A673 (cell line): ENCODE data around the gene ST6GALNAC6. TPM values are rescaled to one million over a fixed set of nuclear protein-coding genes. Genes with fewer than 3 reads are reported as not detected.

Experiments
- BruUV-seq: library from RNA; stranded (reverse); fragments of 400-500 nt; replicated peaks from 2 replicates; lab custom pipeline; 2021; lab: Mats Ljungman, UMichigan
- CTCF ChIA-PET: fragments of 300-600 bp; sonication (Branson Sonifier 250); formaldehyde crosslinking; loops from one replicate; lab custom pipeline; 2022; ENCODE audit warnings: antibody characterized with exemption; lab: Charles Lee
- POLR2A ChIA-PET: fragments of 300-600 bp; sonication (Branson Sonifier 250); formaldehyde crosslinking; loops from one replicate; lab custom pipeline; 2022; ENCODE audit warnings: antibody characterized with exemption; ENCODE audit not compliant: low non-redundant PET; lab: Charles Lee
- DNase-seq: peaks from one replicate; pipeline ENCODE4 v3.0.0-alpha.2; 2015; ENCODE audit warnings: low spot score
- H3K27ac ChIP-seq: fragments of 200-600 bp; sonication (generic); 2 replicates; pipeline ENCODE4 v1.5.1; 2016; ENCODE audit warnings: mixed run types, low read depth, mild to moderate bottlenecking, mixed read lengths, antibody characterized with exemption, low read length; ENCODE audit not compliant: poor library complexity, severe bottlenecking
- H3K27me3 ChIP-seq: fragments of 200-600 bp; sonication (generic); replicated peaks from 2 replicates; pipeline ENCODE4 v1.6.1; 2017; ENCODE audit warnings: mixed run types, low read depth, mild to moderate bottlenecking, mixed read lengths, antibody characterized with exemption, low read length; ENCODE audit not compliant: insufficient read depth, poor library complexity
- H3K36me3 ChIP-seq: fragments of 200-600 bp; sonication (generic); 2 replicates; pipeline ENCODE4 v1.6.1; 2016; ENCODE audit warnings: mixed run types, mild to moderate bottlenecking, mixed read lengths, antibody characterized with exemption, low read length; ENCODE audit not compliant: insufficient read depth, poor library complexity, severe bottlenecking
- H3K4me1 ChIP-seq: fragments of 200-600 bp; sonication (generic); 2 replicates; pipeline ENCODE4 v1.6.1; 2017; ENCODE audit warnings: mixed run types, mild to moderate bottlenecking, mixed read lengths, antibody characterized with exemption, low read length; ENCODE audit not compliant: insufficient read depth, poor library complexity, severe bottlenecking
- H3K4me3 ChIP-seq: fragments of 200-600 bp; sonication (generic); 2 replicates; pipeline ENCODE4 v1.5.1; 2016; ENCODE audit warnings: low read depth, mixed run types, mild to moderate bottlenecking, mixed read lengths, low read length; ENCODE audit not compliant: poor library complexity, severe bottlenecking
- H3K9me3 ChIP-seq: fragments of 200-600 bp; sonication (generic); 2 replicates; pipeline ENCODE4 v1.6.1; 2016; ENCODE audit warnings: mixed run types, low read depth, mild to moderate bottlenecking, mixed read lengths, antibody characterized with exemption, low read length; ENCODE audit not compliant: poor library complexity, severe bottlenecking
- EZH2 ChIP-seq: fragments of 200-600 bp; sonication (generic); IDR thresholded peaks from 2 replicates; pipeline ENCODE4 v1.6.1; 2017; ENCODE audit warnings: borderline replicate concordance, low read depth, mild to moderate bottlenecking, mixed read lengths, antibody characterized with exemption, low read length; ENCODE audit not compliant: poor library complexity, severe bottlenecking
- intact Hi-C: fragments of 100-400 bp; cut with micrococcal nuclease; formaldehyde crosslinking; loops from one replicate; pipeline ENCODE4 v1.10.0; 2022; ENCODE audit not compliant: unreplicated experiment
- total RNA-seq: library from RNA; stranded (reverse); gene quantifications from 2 replicates; pipeline ENCODE4 v1.2.3, GENCODE V29; 2021
- TF ChIP-seq, protein P1 (sequence below): fragments of 300-800, 200-600 bp; sonication (generic); conservative IDR thresholded peaks from 2 replicates; pipeline ENCODE4 v1.5.1; 2017; ENCODE audit warnings: low read depth, mild to moderate bottlenecking, antibody characterized with exemption, low read length, moderate library complexity, mixed read lengths

The ST6GALNAC6 gene
- total RNA-seq, 1 experiment from 2014 or later: 34.7 TPM

DNA sequence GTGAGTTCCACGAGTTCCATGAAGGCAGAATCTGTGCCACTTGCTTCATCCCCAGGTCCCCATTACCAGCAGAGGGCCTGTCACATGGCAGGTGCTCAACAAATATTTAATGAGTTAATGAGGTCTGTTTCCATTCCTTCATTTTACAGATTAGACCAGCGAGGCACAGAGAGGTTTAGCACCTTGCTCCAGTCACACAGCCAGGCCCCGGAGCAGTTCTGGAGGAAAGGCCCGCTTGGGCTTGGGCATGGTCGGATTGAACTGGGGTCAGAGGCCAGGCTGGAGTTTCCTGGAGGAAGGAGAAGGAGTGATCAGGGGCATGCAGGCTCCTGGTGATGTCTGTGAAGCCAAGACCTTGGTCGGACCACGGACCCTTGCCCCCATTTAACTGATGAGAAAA lies 21.4 kb upstream of the ST6GALNAC6 start:
- CTCF ChIA-PET: interaction anchor here (0.6 to 1.1 kb wide), 4 partner anchors 9 to 1206 kb away, joined by 3 to 7 read pairs (median 4); partner anchors contain the start of gene TOR2A
- H3K36me3 ChIP-seq: no peaks in the 10 kb centered on the region
- intact Hi-C loops: loop anchor here (1.0 to 5.0 kb wide), 6 partner anchors 134 to 983 kb away; partner anchors contain the start of genes CDK9 and TOR2A
- BruUV-seq: no TSS peak
- peaks cover 22% of the 10 kb centered on the region for H3K4me1 ChIP-seq
- TF ChIP-seq, protein P1, sequence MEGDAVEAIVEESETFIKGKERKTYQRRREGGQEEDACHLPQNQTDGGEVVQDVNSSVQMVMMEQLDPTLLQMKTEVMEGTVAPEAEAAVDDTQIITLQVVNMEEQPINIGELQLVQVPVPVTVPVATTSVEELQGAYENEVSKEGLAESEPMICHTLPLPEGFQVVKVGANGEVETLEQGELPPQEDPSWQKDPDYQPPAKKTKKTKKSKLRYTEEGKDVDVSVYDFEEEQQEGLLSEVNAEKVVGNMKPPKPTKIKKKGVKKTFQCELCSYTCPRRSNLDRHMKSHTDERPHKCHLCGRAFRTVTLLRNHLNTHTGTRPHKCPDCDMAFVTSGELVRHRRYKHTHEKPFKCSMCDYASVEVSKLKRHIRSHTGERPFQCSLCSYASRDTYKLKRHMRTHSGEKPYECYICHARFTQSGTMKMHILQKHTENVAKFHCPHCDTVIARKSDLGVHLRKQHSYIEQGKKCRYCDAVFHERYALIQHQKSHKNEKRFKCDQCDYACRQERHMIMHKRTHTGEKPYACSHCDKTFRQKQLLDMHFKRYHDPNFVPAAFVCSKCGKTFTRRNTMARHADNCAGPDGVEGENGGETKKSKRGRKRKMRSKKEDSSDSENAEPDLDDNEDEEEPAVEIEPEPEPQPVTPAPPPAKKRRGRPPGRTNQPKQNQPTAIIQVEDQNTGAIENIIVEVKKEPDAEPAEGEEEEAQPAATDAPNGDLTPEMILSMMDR: no peak
- TF ChIP-seq EZH2: no peak
- H3K27ac ChIP-seq: no peak overlapping the region
- H3K9me3 ChIP-seq: no peaks in the 10 kb centered on the region
- no peak overlapping the region for H3K4me3 ChIP-seq
- POLR2A ChIA-PET: no interaction called here
- no peaks in the 10 kb centered on the region for H3K27me3 ChIP-seq
- DNase-seq: no peak

DNA sequence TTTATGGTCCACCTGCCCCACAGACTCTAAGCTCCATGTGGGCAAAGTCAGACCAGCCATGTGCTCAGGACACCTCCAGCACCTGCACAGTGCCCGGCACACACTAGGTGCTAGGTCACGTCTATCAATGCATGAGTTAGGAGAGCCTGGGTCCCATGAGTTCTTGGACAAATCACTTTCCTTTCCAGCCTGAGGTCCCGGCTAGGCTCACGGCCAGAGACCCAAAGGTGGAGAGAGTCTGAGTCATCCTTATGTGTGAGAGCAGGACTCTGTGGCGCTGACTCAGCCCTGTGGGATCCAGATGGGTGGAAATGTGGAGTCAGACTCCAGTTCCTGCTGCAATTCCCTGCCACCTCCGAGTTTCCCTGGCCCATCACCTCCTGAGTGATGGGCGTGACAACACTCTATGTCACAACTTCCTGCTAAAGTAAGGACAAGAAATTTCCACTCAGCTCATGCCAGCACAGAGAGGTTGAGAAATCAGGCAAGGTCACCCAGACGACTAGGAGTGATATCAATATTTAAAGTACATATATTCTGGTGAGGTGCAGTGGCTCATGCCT lies 19.9 kb upstream of the ST6GALNAC6 start:
- intact Hi-C loops: loop anchor here (5.0 kb wide), 1 partner anchor 117 kb away; the partner anchor contains the start of gene FPGS
- Histone ChIP-seq H3K4me1 (peaks cover 22% of the 10 kb centered on the region), H3K9me3 (no peaks in the 10 kb centered on the region), H3K27me3 (no peaks in the 10 kb centered on the region), H3K36me3 (no peaks in the 10 kb centered on the region), H3K27ac (no peak overlapping the region), H3K4me3 (no peak overlapping the region)
- no TSS peak for BruUV-seq
- ChIA-PET POLR2A (no interaction called here), CTCF (no interaction called here)
- DNase-seq: no peak
- TF ChIP-seq, protein P1: no peak
- no peak for TF ChIP-seq EZH2

DNA sequence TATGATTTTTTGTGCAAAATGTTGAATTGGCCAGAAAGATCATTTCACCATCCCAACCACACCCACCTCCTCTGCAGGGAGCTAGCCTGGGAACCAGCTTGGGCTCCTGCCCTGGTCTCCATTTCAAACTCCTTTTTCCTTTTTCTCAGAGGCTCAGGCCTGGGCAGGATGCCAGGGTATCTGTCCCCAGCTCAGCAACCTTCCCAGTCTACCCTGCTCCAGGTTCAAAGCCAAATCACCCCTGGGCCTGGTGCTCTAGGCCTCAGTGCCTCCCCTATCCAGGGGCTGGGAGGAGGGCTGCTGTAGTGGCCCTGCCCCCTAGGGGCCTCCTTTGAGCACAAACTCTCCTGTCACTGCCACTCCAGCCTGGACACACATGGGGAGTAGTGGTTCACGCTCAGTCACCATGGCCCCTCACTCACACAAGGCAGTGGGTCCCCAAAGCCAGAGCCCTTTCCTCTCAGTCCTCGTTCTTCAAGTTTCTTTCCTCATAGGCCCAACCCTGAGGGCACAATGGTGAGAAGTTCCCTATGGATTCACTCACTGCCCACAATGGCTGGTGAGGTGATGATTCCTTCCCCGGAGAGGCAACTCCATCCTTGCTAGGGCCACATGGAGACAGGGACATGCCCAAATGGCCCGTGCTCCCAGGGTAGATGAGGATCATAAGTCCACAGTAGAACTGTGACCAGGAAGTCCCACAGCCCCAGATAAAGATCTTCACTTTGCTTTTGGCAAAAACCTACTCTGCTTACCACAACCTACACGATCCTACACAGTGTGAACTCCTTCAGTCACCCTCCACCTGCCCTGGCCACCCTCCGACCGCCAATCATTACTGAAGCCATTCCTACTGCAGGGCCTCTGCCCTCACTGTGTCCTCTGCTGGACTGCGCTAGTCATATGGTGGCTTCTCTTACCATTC lies 19.0 kb upstream of the ST6GALNAC6 start:
- Histone ChIP-seq H3K36me3 (no peaks in the 10 kb centered on the region), H3K9me3 (no peaks in the 10 kb centered on the region), H3K27ac (no peak overlapping the region), H3K27me3 (no peaks in the 10 kb centered on the region), H3K4me3 (no peak overlapping the region), H3K4me1 (peaks cover 22% of the 10 kb centered on the region)
- CTCF ChIA-PET: no interaction called here
- intact Hi-C loops: loop anchor here (5.0 kb wide), 1 partner anchor 116 kb away; the partner anchor contains the start of gene FPGS
- BruUV-seq: no TSS peak
- TF ChIP-seq, protein P1: no peak
- no peak for TF ChIP-seq EZH2
- POLR2A ChIA-PET: interaction anchor here (0.6 kb wide), 1 partner anchor 155 kb away, joined by 3 read pairs; no protein-coding TSS in a partner anchor
- DNase-seq: no peak
